Diencephalon (tissue), 1 donor: Measurements from ENCODE around the gene IL1RAPL1. TPM values are rescaled to one million over a fixed set of nuclear protein-coding genes. Genes with fewer than 3 reads are reported as not detected.

Source experiments
- small RNA-seq: library from RNA; depleted of rRNA; stranded (forward); fragments of <200 nt; gene quantifications from one replicate; pipeline ENCODE3, GENCODE V24; 2014
- total RNA-seq: library from RNA; depleted of rRNA; stranded (reverse); fragments of >200 nt; gene quantifications from one replicate; pipeline ENCODE4 v1.2.3, GENCODE V29; 2014

IL1RAPL1 gene
- total RNA-seq: 30.9 TPM

DNA sequence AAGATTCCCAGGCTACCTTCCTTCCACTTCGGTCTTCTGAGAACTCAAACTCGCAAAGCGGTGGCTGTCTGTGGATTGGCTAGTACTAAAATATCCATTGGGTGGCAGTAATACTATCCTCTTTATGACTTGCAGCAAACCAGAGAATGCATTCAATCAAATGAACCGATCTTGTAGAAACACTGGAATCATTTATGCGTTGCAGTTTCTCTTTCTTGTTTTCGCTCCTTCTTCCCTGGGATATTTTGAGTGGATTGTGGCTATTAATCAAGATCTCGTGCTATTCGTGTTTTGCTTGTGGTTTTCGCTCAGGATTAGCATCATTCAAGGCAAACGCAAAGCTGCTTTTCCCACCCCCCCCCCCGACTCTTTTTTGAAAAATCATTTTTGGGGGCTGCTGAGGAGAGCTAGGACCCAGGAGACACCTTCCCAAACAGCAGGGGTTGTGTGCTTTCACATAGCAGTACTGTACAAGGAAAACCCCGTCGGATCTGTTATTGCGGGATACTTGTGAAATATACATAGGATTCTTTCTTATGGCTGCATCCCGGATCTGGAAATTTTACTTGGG lies at the start of gene IL1RAPL1:
IL1RAPL1 (plus strand) TSS at position 466 of the 571 bp plus-strand sequence.

Small RNAs within 50 kb of the gene (small RNA-seq; reads per million reads assigned to genes)
- gene MIR4666B (not detected), gene RF00284 (not detected), gene RNA5SP500 (0.72 reads per million, percentile 68 among the genes with 10 or more reads in this experiment)
